H54 (cell line): ENCODE results near the gene SPG7.
A peak's percentile ranks its signal among the peaks of the same experiment; 100 is the strongest.
"Not testable (repeated sequence)": the region's sequence is repeated elsewhere in the genome, so short reads cannot be mapped to it uniquely, and the experiment has no call there.

Source experiments
- DNase-seq: peaks from one replicate; pipeline ENCODE4 v3.0.0; 2011; ENCODE audit warnings: low spot score, mixed read lengths; ENCODE audit not compliant: insufficient read length
- FAIRE-seq: peaks from 3 replicates; lab custom pipeline; 2011; peaks lifted over from hg19 to GRCh38; lab: Jason Lieb, UNC
- POLR2A ChIP-seq: IDR thresholded peaks from 2 replicates; pipeline ENCODE4 v1.6.1; 2011; ENCODE audit warnings: low read depth, mild to moderate bottlenecking, low read length

The SPG7 gene

DNA sequence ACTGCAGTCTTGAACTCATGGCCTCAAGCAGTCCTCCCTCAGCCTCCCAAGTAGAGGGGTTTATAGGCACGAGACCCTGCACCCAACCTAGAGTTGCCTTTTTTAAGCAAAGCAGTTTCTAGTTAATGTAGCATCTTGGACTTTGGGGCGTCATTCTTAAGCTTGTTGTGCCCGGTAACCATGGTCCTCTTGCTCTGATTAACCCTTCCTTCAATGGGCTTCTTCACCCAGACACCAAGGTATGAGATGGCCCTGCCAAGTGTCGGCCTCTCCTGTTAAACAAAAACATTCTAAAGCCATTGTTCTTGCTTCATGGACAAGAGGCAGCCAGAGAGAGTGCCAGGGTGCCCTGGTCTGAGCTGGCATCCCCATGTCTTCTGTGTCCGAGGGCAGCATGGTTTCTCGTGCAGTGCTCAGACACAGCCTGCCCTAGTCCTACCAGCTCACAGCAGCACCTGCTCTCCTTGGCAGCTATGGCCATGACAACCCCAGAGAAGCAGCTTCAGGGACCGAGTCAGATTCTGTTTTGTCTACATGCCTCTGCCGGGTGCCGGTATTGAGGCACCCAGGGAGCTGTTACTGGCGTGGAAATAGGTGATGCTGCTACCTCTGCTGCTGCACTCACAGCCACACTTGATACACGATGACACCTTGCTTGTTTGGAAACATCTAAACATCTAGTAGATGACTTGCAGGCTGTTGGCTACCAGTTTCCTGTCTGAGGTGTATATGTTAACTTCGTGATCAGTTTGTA, 55.6 kb downstream of the SPG7 start:
- FAIRE-seq (no peak), DNase-seq (no peak)
- no peak for TF ChIP-seq POLR2A

DNA sequence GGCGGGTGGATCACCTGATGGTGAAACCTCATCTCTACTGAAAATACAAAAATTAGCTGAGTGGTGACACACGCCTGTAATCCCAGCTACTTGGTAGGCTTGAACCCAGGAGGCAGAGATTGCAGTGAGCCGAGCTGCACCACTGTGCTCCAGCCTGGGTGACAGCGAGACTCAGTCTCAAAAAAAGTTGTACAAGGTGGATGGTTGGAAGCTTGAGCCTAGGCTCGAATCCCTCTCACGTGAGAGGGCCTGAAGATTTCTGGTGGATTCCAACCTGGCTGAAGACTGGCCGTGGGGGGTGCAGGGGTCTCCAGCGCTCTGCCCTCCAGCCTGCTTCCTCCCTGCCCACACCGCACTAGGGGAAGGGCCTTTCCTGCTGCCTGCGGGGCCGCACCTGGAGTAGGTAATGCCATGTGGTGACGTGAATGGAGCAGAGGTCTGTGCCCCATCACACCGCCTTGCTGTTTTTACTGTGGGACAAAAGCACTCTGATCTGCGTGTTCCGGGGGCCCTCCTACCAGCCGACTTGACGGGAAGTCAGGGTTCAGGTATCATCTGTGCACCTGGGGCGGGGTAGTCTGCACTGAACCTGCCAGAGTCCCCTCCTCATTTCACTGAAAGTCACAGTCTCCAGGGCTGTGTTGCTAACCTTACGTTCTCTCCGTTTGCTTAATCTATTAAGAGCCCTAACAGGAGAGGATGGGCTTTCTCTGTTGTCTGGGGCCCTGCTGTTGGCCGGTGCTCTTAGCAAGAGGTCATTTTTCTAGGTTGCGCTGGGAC, 56.5 kb downstream of the SPG7 start:
- DNase-seq (no peak), FAIRE-seq (no peak)
- no peak for TF ChIP-seq POLR2A

DNA sequence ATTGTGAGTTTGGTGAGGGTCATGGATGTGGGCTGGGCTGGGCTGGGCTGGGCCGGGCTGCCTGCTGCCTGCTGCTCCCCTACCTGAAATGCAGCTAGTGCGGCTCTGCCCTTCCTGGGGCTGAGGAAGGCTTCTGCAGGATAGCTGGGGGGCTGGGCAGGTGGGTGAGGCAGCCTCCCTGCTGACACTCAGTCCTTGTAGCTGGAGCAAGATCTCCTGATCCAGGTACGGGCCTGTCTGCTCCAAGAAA, 57.0 kb downstream of the SPG7 start:
- no peak for DNase-seq
- no peak; the same call in 1 of the 2 replicates for TF ChIP-seq POLR2A
- no peak for FAIRE-seq

DNA sequence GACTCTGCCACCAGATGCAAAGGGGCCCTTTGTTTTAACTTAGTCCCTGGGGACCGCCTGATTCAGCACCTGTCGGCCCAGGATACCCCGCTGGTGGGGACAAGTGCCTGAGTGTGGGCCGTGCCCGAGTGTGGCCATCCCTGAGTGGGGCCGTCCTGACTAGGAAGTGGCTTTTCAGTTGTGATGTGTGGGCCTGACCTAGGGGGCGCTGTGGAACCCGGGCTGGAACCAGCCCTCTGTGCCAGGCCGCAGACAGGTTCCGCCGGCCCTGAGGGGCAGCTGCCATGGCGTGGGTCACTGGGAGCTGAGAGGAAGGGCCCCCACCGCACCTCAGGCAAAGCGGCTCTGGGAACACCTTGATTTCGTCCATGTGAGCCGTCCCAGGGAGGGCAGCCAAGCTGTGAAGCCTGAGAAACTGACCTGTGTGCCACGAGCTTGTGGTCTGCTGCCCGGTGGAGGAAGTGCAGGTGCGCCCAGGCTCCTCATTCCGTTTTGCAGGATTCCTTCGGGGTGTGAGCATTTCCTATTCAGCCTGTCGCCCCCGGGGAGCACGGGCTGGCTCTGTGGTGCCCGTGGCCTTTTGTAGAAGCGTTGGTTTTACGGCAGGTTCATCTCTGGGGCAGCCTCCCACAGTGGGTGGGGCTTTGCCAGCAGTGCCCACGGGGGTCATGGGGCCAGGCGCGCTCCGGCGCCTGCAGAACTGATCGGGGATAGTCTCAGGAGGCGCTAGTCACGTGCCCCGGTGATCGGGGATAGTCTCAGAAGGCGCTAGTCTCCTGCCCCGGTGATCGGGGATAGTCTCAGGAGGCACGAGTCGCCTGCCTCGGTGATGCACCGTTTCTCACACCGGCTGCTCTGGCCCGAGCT, 57.5 kb downstream of the SPG7 start:
- DNase-seq (no peak), FAIRE-seq (no peak)
- TF ChIP-seq POLR2A = peak; percentile 18

DNA sequence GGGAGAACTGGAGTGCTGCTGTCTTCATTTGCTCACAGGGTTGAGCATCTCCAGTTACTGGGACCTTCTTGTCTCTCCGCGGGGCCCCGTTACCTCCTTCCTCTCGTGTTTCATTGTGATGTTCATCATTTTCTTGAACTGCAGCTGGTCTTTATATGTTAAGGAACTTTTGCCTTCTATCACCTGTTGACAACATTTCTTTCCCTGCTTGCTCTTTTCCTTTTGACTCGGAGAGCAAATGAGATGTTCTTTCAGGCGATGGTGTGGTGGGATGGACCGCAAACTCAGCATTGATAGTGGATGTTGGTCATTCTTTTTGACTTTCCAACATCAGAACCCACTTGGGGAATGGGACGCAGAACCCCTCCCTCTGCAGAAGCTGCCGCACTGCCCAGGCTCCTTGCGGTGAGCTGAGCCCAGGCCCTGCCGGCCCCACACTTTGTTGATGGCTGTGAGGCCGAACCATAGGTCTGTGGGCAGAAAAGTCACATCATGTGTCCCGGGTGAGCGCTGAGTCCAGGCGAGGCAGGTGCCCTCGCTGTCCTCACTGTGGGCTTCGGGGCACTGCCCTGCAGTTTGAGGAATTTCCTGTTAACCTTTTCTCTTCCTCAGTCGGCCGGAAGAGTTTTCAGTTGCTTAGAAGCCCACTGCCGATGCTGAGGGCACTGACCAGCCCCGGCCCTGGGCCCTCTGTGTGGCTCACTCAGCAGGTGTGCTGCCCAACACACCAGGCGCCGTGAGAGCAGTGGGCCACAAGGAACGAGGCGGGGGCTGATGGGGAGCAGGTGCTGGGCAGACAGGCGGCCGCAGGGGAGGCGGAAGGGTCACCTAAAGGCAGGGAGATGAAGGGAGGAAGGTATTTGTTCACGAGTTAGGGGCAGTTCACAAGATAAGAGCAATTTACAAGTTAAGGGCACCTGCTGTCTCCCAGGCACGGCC, 59.7 kb downstream of the SPG7 start:
- DNase-seq (no peak), FAIRE-seq (no peak)
- no peak for TF ChIP-seq POLR2A

DNA sequence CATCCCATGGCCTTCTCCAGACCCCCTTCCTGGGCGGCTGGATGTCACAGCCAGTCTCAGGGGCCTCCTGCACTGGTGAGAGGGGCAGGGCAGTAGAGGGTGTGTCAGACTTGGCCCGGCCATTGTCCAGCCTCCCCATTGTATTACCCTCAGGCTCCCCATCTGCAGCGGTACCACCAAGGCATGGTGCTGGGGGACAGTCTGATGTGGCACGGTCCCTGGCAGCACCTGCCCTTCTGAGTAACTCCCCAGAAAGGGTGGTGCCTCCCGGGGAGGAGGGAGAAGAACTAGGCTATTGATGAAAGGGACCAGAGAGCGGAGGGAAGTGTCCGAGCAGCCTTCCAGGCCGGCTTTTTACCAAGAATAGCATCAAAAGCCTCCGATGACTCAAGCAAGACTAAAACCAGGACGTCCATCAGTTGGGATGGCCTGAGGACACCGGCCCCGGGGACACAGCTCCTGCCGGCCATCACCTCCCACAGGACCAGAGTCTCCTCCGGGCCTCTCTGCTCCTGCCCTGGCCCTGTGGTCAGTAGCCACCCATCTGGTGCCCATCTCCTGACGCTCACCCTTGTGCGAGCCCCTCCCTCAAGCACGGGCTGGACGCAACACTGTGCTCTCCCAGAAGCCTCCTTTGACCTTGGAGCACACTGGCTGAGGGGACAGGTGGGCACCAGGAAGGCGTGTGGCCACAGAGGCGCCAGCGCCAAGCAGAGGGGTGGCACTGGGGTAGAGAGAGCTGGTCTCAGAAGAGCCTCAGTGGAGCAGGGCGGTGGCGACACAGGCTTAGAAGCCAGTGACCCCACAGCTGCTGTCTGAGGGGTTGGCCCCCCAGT, 61.5 kb downstream of the SPG7 start:
- FAIRE-seq (no peak), DNase-seq (no peak)
- no peak for TF ChIP-seq POLR2A

DNA sequence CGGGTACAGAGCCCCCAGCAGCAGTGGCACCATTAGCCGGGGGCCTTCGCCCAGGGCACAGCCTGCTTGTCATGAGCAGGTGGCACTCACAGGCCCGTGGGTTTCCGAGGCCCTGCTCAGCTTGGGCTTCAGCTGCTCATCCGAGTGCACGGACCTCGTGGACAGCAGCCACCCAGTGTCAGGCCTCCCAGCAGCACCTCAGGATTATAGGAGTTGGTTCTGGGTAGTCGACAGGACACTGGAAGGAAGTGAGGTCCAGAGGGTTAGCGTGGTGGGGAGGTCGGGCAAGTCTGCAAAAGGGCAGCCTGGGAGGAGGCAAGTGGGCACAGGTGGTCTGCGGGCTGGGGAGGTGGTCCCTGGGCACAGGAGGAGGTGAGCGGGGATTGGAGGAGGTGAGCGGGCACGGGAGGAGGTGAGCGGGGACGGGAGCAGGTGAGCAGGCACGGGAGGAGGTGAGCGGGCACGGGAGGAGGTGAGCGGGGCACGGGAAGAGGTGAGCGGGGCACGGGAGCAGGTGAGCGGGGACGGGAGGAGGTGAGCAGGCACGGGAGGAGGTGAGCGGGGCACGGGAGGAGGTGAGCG, 62.2 kb downstream of the SPG7 start:
- DNase-seq = no peak
- no peak for TF ChIP-seq POLR2A
- FAIRE-seq = no peak

DNA sequence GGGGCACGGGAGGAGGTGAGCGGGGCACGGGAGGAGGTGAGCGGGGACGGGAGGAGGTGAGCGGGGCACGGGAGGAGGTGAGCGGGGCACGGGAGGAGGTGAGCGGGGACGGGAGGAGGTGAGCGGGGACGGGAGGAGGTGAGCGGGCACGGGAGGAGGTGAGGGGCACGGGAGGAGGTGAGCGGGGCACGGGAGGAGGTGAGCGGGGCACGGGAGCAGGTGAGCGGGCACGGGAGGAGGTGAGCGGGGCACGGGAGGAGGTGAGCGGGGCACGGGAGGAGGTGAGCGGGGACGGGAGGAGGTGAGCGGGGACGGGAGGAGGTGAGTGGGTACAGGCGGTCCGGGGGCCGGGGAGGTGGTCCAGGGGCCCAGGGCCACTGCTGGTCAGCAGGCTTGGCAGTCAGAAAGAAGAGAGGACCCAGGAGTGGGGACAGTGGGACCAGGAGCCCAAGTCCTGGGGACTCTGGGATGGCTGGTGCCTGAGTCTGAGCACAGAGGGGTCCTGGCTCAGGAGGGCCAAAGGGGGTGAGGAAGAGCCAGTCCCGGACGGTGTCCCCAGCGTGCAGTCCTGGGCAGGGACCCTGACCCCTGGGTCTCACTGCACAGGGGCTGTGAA, 62.9 kb downstream of the SPG7 start:
- FAIRE-seq, DNase-seq: not testable (repeated sequence)

DNA sequence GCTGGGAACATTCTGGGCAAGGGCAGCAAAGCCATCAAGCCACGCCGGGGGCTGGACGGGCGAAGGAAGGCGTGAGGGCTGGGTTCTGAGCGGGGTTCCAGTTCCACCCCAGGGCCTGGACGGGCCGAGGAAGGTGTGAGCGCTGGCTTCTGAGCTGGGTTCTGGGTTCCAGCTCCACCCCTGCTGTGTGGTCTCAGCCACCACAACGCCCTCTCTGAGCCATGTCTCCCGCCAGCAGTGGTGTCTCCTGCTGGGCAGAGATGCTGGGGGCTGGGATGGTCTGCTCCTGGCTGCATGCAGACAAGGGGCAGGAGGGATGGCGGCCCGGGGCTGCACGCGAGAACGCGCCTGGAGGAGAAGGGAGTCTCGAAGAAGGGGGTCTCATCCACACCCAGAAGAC, 63.4 kb downstream of the SPG7 start:
- no peak for TF ChIP-seq POLR2A
- FAIRE-seq = no peak
- no peak for DNase-seq

DNA sequence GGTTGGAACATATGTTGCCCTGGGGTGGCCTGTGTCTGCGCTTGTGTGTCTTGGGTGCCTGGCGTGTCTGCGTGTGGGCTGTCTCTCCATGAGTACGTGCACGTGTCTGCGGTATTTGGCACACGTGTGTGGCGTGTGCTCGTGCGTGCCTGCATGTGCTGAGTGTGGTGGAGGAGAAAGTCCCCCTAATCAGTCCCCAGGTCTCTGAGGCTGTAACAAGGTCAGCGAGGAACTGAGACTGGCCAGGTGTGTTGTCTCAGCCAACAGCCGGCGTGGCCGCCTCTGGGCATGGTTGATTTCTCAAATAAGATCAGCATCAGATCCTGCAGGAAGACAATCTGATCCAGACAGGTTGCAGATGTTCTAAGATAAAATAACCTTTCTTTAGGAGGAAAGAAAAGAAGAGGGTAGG, 63.9 kb downstream of the SPG7 start:
- DNase-seq = no peak
- no peak for FAIRE-seq
- no peak for TF ChIP-seq POLR2A

DNA sequence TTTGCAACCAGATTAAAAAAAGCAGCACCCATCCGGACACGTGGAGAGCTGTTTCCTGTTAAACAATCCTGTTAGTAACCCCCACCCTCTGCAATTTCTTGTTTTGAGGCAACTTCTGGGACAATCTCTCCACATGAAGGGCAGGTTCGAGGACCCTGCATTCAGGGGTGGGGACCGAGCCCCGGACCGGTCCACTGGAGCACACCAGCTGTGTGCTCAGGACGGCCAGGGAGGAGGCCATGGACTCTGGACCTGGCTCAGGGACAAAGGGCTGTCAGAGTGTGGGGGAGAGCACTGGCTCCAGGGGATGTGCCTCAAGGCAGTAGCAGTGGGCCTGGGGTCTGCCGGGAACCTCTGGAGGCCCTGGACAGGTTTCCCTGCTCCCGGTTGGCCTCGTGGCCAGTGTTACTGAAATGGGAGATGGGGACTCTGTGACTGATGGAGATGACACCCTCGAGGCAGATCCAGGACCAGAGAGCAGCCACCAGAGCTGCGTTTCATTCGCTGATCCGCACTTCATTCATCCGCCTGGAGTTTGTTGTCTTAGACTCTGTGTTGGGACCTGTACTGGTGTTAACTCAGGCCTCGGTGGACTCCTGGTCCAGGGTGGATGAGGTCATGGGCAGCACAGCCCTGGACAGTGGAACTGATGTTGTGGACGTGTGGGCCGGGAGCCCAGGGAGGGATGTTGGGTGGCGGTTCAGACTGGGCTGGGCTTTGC, 64.4 kb downstream of the SPG7 start:
- no peak for TF ChIP-seq POLR2A
- FAIRE-seq (no peak), DNase-seq (no peak)
